ENCODE results near the gene EFNA5.

Gene EFNA5

DNA sequence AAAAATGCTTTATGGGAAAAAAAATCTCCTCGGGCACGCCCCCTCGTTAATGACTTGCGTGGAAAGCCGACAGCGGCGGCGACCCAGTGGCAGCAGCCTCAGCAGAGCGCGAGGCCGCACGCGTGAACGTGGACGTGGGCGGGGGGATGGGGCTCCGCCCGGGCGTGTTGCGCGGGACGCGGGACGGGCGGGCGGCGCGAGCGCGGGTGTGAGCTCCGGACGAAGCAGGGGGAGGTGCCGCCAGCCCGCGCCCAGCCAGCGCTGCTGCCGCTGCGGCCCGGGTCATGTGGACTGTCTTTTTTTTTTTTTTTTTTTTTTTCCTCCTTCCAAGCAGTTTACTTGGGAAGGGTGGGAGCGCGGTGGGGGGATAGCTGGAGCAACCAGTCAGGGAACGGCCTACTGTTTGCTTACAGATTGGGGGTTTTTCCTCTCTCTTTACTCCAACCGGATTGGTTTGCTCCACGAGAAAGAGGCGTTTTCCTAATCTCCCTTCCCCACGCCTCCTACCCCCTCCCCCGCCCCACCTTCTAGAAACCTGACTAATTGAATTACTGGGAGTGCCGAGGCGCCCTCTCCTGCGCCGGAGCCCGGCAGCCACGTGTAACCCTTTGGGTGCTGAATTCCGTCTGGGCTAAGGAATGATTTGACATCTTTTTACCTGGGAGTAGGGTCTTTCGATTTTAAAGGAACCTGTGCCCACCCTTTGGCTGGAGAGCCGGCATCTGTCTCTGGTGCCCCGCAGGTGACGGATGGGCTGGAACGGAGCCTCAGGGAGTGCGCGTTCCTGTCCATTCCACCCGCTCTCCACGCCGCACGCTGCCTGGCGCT, 1.7 kb upstream of the EFNA5 start:
- DNase-seq = peak; percentile 97

DNA sequence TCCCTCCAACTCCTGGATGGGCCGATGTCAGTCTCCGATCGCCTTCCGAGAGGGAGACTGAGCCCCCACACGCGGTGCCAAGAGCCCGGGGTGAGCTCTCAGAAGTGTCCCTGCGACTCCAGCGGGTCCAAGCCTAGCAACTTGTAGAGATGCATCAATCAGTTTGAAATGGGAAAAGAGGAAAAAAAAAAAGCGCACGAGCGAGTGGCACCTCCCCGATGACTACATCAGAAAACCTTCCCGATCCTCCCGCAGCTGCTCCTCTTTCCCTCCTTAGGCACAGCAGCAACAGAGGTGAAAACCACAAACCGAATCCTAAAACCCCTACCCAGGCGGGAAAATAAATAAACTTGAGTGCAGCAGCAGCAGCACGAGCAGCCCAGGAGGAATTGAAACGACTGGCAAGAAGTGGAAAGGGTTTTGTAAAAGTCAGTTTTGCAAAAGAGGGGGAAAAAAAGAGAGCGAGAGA, 1.0 kb upstream of the EFNA5 start:
- peak; percentile 76 for DNase-seq

DNA sequence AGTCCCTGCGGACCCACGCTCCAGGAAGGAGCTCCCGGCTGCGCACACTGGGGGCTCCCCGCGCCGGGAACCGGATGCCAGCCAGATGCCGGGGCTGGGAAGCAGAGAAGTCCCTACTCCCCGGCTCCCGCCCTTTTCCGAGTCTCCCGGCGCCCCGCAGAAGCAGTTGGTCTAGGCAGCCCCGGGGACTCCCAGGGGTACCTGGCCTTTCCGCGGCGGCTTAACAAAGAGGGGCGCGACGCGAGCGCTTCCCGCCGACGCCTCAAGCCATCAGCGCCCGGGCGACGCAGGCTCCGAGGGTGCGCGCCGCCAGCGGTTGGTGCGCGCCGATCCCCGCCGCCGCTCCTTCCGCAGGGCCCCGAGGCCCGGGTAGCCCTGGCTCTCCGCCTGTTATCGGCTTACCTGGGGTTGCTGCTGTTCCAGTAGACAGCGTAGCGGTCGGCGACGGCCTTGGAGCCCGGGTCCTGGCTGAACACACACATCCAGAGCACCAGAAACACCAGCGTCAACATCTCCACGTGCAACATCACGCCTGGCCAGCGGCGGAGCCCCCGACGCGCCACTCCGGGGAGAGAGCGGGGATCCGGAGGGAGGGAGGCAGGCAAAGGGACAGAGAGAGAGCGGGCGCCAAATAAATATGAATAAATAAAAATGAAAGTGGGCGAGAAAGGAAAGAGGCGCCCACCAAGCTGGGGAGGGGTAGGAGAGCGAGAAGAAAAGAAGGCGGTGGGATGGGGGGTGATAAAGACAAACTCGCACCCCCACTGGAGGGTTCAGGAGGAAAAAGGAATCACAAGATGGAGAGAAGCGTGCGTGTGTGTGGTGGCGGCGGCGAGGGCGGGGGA, 428 bp downstream of the EFNA5 start:
- peak; percentile 49 for DNase-seq

DNA sequence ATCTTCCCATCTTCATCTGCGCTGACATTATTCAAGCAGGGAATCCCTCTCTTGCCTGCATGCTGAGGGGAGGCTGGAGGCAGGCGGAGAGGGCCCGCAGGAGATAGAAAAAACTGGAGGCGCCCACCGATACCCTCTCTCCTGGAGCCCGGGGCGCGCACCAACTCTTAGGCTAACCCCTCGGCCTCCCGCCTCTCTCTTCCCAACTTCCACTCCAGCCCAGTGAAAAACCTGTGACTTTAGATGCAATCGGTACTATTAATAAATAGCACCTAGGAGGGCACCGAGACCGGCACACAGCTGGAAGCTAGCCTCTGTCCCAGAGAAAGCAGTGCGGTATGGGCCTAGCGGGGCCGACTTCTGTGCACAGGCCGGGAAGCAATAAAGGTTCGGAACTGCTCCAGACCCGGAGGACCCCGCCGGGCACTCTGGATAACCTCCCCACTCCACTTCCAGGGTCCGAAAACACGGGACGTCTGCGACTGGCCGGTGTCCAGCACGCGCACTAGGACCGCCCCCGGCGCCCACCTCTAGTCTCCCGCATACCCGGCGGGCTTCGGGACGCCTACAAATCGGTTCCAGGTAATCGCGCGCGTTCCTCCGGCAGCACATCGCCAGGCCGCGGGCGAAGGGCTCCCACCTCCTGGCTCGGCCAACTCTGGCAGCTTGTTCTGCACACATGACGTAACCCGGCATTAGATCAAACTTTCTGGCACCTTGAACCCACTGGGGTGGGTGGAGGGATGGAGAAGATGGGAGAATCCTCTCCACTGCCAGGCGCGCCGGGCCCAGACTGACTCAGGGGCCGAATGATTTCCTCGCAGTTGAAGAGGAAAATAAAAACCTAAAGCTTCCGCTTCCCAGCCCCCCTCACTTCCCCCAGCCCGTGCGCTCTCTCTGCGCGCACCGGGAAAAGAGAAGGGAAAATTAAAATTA, 1.4 kb downstream of the EFNA5 start:
- DNase-seq = peak; percentile 49

DNA sequence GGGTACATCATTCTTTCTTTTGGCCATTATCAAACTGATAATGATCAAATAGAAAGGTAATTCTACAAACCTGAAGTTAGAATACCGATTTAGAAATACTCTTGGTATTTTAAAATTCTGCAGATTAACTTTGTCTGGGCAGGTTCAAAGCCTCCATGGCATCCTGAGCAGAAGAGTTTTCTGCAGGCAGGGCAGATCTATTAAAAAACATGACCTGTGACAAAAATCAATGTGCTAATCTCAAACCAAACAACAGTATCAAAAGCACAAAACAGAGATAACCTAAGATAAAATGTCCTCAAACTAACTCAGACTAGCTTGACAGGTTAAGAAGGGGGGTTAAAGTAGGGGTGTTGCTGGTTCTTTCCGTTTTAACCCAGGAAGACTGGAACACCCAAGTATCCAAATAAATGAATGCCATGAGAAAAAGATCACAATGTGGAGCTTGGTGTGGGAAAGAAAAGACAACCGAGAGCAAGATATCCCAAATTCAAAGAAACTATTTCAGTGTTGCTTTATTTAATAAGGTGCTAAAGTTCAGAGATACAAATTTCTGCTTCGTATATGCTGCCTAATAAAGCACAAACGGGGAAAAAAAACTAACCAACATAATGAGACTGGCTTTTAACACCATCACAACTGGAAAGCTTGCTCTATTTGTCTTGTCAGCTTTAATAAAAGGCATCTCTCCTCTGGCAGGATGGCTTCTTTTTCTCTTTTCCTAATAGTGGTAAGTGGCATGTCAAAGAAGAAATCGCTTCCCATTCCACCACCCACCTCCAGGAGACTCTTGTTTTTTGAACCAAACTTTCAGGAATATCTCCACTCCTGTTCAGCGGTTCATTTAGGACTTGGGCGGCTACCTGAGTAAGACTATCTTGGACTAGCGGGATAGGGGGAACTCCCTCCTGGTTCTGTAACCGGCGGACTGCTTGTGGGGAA, 2.3 kb downstream of the EFNA5 start:
- DNase-seq = no peak

DNA sequence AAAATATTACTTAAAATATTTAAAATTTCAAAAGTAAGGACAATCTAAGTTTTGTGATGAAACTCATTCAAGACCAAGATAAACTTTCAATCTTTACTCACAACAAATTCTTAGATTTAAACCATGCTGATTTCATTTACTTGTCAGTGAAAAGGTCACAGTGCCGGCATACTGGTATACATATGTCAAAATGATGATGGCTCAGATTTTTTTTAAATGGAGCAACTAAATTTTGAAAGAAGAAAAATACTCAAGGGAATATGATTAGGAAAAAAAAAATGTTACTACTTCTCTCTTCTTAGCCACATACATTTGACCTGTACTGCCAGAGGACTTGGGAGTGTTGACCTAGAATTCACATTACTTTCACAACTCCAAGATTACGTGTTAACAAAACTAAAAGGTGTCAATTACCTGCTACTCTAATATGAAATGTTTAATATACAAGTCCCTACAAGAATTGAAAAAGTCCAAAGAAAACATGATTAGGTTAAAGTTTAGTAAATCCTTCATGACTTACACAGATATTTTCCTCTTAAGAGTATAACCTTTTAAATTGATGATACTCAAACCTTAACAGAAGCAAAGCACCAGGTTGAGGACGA, 4.6 kb downstream of the EFNA5 start:
- DNase-seq = no peak

DNA sequence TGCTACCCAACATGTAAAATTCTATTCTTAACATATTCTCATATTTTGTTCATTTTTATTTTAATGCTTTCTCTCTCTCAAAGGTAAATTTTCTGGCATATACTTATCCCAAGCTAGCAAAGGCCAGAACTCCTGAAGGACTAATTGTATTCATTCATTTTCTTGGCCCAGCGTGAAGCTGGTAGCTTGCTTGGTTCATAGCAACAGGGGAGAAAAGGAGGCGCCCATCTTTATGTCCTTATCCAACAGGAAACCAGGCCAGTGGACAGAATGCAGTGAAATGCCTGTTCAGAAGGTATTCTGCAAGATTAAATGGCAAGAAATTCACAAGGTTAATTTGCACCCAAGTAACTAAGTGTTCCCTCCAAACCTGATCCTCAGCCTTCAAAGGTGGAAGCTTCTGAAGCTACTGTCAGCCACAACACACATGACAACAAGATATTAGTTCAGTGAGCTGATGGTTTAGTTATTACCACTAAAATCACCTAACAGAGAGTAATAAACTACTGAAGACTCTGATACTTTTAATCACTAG, 5.6 kb downstream of the EFNA5 start:
- DNase-seq = no peak

DNA sequence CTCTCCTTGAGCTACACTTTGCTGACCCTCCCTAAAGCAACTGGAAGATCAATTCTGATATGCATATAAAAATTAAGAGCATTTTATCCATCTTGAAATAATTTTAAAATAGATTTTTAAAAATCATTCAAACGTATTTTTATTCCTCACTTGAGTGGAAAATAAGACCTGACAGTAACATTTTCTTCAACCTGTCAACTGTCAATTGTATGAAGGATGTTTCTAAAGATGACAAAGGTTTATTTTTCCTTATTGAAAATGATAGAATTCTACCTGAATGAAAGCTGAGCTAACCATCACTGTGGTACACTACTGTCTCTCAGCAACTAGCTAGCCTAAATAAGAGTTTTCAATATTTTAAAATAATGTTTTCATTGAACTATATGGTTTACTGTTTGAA, 7.0 kb downstream of the EFNA5 start:
- DNase-seq = no peak

DNA sequence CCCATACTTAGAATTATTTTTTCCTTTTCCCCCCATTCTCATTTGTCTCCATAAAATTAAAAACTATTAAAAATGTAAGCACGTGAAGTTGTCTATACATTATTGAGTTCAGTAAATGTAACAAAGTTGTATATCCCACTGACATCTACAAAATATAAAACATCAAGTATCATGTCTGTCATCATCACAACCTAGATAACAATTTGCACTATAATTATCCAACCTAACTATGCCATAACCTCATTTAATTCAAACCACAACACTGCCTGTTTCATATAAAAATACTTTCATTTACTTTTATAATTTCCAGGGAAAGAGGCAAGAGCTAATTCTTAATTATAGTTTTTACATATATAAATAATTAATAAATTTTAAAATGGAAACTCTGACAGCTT, 9.1 kb downstream of the EFNA5 start:
- no peak for DNase-seq

DNA sequence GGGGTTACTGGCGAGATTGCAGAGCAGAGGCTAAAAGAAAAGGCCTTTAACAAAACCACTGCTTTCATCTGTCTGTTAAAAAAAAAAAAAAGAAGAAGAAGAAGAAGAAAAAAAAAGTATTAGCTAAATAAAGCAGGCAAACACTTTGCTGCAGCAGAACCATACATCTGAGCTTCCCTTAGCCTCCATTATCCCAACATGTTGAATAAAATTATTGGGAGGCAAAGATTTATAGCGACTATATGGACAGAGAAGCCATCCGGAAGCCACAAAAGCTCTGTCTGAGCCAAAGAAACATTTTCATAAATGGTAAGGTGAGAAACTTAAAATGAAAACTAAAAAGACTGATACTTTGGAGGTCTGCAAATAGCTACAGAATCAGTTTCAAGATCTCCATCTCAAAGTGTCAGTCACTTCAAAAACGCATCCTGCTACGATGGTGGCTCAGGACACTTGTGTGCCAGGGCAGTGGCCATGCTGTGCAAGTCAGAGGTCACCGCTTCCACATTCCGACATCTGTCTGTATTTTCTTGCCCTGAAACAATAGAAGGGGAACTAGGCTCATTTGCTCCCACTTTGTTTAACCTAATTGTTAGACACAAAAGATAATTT, 9.6 kb downstream of the EFNA5 start:
- no peak for DNase-seq

DNA sequence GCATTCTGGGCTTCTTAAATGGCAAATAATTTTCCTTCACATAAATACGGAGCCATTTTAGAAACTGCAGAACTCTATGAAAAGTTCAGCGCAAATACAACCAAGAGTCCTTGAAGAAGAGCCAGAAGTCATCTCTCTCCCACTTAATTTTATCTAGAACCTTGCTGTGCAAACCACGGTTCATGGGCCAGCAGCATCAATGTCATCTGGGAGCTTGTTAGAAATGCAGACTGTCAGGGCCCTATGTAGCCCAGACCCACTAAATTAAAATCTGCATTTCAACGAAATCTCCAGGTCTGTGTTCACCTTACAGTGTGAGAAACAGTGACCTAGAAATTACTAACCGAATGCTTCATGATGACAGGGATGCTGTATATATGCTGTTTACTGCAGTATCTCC, 12.2 kb downstream of the EFNA5 start:
- DNase-seq = no peak

DNA sequence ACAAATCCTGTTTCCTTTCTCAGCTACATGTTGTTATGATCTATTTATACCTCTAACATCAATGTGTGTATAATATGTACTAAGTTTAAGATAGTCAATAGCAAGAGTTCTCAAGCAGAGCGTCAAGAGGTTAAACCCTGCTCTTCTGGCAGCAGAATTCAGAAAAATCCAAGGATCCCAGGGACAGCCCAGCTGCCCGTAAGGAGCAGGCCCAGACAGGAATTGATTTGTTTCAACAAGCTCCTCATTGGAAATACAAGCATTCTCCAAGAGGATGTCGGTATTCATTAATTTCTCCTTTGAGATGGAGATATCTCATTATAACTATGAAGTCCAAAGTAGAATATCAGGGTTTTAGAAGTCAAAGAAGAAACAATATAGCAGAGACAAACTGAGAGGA, 14.9 kb downstream of the EFNA5 start:
- DNase-seq = no peak

DNA sequence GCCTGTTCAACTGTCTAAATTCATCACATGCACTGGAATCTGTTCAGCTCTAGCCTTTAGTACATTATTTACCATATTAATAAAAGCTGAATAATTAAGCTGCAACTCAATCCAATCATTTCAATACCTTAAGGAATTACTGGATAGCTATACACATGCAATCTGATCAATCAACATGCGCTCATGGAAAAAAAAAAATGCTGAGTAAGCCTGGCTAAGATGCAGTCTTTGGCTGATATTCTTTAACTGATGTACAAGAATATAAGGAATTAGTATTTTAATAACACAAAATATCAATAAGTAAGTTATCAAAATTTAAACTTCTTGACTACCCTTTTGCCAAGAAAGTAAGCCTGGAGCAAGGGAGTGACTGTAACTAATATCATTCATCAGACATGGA, 15.9 kb downstream of the EFNA5 start:
- DNase-seq = no peak

DNA sequence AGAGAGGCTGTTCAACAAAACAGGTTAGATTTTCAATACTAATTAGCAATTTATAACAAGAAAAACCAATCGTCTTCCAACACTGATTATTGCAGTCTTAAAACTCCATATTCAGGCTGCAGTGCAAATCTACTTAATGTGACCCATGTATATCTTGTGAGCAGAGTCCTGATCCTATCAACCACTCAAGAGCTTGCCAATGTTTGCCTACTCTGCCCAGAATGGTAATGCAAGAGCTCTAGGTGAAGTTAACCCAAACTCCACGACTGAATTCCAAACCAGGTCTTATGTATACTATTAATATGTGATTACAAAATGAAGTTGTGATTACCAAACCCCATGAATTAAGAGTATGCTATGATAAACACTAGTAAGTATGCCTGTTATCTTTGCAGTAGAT, 17.1 kb downstream of the EFNA5 start:
- DNase-seq = no peak

DNA sequence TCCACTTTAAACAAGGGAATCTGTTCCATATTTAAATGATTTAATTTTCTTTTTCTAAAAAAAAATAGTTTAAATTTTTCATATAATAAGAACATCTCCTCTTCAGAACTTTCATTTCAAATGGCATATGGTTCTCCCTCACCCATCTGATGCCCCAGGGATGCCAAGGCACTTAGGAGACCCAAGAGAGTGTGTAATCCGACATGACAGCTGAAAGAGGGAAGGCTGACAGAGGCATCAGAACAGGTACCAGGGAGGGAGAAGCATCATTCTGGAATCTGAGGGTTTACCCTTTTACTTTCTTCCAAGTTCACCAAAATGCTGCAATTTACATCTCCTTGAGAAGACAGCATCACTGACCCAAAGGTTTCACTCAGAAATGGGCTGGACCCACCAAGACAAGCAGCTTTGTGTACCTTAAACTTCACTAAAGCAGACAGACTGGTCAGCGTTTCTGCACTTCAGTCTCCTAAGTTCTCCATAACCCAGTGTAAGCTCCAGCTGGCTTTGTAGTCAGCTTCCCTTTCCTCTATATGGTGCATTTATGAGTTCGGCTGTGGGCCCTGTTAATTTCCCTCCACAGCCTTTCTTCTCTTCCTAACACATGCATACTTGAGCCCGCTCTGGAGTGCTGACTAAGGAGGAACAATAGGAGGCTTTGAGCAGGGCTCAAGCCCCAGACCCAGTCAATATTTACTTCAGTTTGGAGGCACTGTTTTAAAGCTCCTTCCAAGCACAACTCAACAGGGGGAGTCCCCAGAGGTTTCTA, 17.7 kb downstream of the EFNA5 start:
- no peak for DNase-seq

DNA sequence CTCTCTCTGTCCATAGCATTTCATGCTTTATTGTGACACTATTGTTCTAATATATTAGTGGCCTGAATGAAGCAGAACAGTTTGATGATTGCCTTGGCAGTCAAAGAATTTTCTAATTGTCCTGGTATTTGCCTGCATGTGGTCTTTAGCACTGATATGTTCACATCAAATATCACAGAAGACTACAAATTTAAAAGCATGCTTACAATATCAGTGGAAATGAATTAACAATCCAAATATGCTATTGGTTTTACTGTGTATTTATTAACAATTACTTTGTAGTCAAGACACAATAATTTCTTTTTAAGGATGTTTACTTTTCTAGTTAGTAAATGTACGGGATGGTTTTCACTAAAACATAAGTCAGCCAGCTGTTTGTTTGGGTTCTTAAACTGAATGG, 18.3 kb downstream of the EFNA5 start:
- DNase-seq = no peak

DNA sequence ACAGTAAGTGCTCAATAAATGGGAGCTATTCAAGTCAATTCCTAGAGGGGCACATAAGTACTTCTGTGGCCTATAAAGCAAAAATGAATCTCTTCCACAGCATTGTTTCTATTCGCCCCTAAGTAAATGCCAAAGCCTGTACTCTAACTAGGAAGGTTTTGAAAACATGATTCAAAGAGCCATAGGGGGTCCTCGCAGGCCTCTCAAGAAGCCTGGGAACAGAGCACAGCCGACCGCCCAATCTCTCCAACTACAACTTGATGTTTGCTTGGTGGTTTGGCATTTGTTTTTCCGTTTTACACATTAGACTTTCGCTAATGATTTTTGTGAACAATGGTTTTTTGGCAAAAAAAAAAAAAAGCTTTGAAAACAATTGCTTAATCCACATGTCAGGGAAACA, 19.4 kb downstream of the EFNA5 start:
- DNase-seq = no peak

DNA sequence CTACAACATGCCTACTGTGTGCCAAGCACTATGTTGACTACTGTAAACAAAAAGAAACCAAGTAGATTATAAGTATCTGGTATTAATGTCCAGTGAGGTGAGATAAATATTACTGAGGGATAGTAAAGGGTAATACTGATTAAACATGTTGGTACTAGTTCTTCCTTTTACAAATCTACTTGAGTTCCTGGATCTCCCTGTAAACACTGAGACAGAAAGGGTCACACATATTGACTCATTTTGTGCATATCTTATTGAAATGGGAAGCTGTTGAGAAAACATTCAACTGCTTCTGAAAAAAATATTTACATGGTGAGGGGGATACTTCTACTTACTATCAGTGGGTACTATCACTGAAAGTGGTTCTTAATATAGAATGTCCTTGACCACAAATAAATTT, 24.3 kb downstream of the EFNA5 start:
- DNase-seq = no peak

DNA sequence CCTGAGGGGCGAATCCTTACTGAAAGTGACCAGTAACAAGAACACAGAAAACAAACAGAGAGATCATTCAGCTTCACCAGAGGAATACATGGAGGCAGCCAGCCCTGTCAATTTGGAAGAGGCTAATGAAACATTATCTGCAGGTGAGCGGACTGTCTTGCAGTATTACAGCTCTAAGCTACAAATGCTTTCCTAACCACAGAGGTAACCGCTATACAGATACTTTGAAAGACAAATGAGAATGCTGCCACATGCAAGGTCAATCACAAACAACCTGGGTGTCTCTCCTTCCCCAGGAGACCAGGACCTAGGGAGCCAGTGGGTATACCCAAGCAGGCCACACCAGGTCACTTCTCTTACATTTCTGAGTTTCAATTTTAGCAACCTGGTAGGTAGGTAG, 30.2 kb downstream of the EFNA5 start:
- DNase-seq = no peak

DNA sequence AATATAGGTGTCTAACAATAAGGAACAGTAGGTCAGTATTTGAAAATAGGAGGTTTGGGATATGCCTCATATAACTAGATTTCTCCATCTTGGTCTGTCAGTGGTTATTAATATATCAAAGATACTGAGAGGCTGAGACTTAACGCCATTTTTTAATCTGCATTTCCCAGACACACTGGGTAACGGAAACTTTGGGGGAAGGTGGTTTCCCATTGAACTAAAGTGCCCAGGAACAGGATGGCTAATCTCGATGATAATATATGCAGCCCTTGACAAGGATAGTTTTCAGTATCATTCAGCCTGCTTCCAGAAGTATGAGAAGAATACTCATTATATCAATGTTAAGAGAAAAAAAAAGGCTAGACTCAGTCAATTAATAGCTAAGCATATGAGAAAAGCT, 30.7 kb downstream of the EFNA5 start:
- DNase-seq = no peak
